Naive thymus-derived CD4-positive, alpha-beta T cell (primary cell): Measurements from ENCODE around the gene MSS51. TPM values are rescaled to one million over a fixed set of nuclear protein-coding genes. Genes with fewer than 3 reads are reported as not detected.

Experiments
- ATAC-seq: fragments of 150-1000 bp; cut with Tn5 transposase; 2 replicates; pipeline ENCODE4 v1.10.0; 2021; ENCODE audit warnings: mild to moderate bottlenecking, moderate library complexity
- CTCF ChIA-PET: fragments of 350-600 bp; sonication (Branson Sonifier 250); formaldehyde crosslinking; loops from one replicate; lab custom pipeline; 2021; ENCODE audit warnings: antibody characterized with exemption; lab: Charles Lee
- POLR2A ChIA-PET: fragments of 350-600 bp; sonication (Branson Sonifier 250); formaldehyde crosslinking; loops from one replicate; lab custom pipeline; 2021; ENCODE audit warnings: antibody characterized with exemption, inconsistent platforms; lab: Charles Lee
- DNase-seq, 9 donors: peaks; one replicate each; pipeline versions ENCODE4 v3.0.0 to v3.0.0-alpha.2; 2020 to 2022; ENCODE audit warnings: mixed read lengths in 1 of 9
- H3K27ac ChIP-seq: one replicate; pipeline ENCODE4 v1.7.0; 2013; ENCODE audit warnings: mild to moderate bottlenecking, low read depth, low read length, moderate library complexity
- H3K27me3 ChIP-seq, 2 donors: one replicate each; pipeline ENCODE4 v1.7.0; 2013; ENCODE audit warnings: low read length in 2 of 2, mild to moderate bottlenecking in 2 of 2, moderate library complexity in 2 of 2; ENCODE audit not compliant: control insufficient read depth in 2 of 2, insufficient read depth in 2 of 2
- H3K36me3 ChIP-seq, 3 experiments: 1 replicate in 2 of 3; 2 replicates in 1 of 3; pipeline ENCODE4 v1.7.0; 2013; ENCODE audit warnings: low read length in 3 of 3, mild to moderate bottlenecking in 3 of 3, moderate library complexity in 1 of 3; ENCODE audit not compliant: insufficient read depth in 3 of 3, control insufficient read depth in 2 of 3
- H3K4me1 ChIP-seq, 2 donors: one replicate each; pipeline ENCODE4 v1.7.0; 2013; ENCODE audit warnings: low read length in 2 of 2, mild to moderate bottlenecking in 2 of 2, moderate library complexity in 1 of 2; ENCODE audit not compliant: control insufficient read depth in 2 of 2, insufficient read depth in 2 of 2
- H3K4me3 ChIP-seq: 2 replicates; pipeline ENCODE4 v1.7.0; 2013; ENCODE audit warnings: mild to moderate bottlenecking, low read length
- H3K9me3 ChIP-seq, 3 experiments: 1 replicate in 2 of 3; 2 replicates in 1 of 3; pipeline ENCODE4 v1.7.0; 2013; ENCODE audit warnings: low read length in 3 of 3; ENCODE audit not compliant: control insufficient read depth in 2 of 3
- H3K27ac Mint-ChIP-seq, 9 donors: one replicate each; pipeline ENCODE4 v1.8.0; 2020 to 2022; ENCODE audit warnings: mixed read lengths in 9 of 9, mild to moderate bottlenecking in 8 of 9, moderate library complexity in 5 of 9, inconsistent platforms in 2 of 9
- H3K27me3 Mint-ChIP-seq, 5 donors: one replicate each; pipeline ENCODE4 v1.8.0; 2021 to 2022; ENCODE audit warnings: mixed read lengths in 5 of 5, mild to moderate bottlenecking in 1 of 5
- H3K36me3 Mint-ChIP-seq, 5 donors: one replicate each; pipeline ENCODE4 v1.8.0; 2020 to 2022; ENCODE audit warnings: mixed read lengths in 5 of 5, mild to moderate bottlenecking in 3 of 5, inconsistent platforms in 1 of 5
- H3K4me1 Mint-ChIP-seq, 7 donors: one replicate each; pipeline ENCODE4 v1.8.0; 2020 to 2022; ENCODE audit warnings: mixed read lengths in 7 of 7, mild to moderate bottlenecking in 3 of 7, inconsistent platforms in 1 of 7
- H3K4me3 Mint-ChIP-seq, 10 donors: one replicate each; pipeline ENCODE4 v1.8.0; 2020 to 2022; ENCODE audit warnings: mild to moderate bottlenecking in 10 of 10, mixed read lengths in 10 of 10, moderate library complexity in 6 of 10, inconsistent platforms in 2 of 10
- H3K9me3 Mint-ChIP-seq, 11 donors: one replicate each; pipeline ENCODE4 v1.8.0; 2020 to 2022; ENCODE audit warnings: mixed read lengths in 11 of 11, mild to moderate bottlenecking in 4 of 11, inconsistent platforms in 1 of 11, moderate library complexity in 1 of 11
- intact Hi-C, 2 donors: fragments of 100-400 bp; cut with micrococcal nuclease; formaldehyde crosslinking; loops; one replicate each; pipeline ENCODE4 v1.15.1; 2023
- polyA plus RNA-seq, 2 donors: library from polyadenylated mRNA; unstranded; fragments of 300-500 nt; fragmentation: Illumina TruSeq; gene quantifications; one replicate each; pipeline ENCODE4 v1.2.3, GENCODE V29; 2021
- total RNA-seq, 6 experiments: library from RNA in 5 of 6; stranded (reverse) in 5 of 6; gene quantifications; 1 replicate in 5 of 6; 2 replicates in 1 of 6; pipeline ENCODE4 v1.2.3 and lab custom pipeline; 2021 to 2026

Gene MSS51
- total and polyA plus RNA-seq, 7 experiments from 2014 or later, result 0.18 to 4.9 (median 3.5) TPM

DNA sequence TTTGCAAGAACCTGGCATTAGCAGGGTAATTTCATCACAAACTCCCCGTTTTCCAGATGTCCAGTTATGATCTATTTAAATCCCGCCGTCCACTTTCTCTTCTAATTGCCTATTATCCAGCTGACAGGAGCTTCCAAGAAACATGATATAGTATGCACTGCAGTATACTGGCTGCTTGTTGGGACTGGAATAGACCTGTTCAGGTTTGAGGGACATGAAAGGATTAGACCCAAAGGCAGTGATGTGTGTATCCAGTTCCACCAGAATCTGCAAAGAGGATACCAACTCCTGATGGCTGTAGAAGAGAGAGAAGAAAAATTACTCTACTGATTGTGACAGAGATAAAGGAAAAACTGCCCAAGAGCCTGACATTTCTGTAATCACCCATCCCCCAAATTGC, 8.9 kb downstream of the MSS51 start:
- Mint-ChIP-seq H3K27me3 (no peaks in the 10 kb centered on the region), H3K36me3 (peaks cover 15 to 50% (median 28%) of the 10 kb centered on the region in 5 donors), H3K4me1 (no peaks in the 10 kb centered on the region), H3K9me3 (no peaks in the 10 kb centered on the region), H3K4me3 (no peak overlapping the region), H3K27ac (no peak overlapping the region)
- DNase-seq (no peak), ATAC-seq (no peak)
- ChIA-PET POLR2A (interaction anchor here (1.0 kb wide), 1 partner anchor 12 kb away, joined by 5 read pairs; no protein-coding TSS in a partner anchor), CTCF (no interaction called here)
- Histone ChIP-seq H3K4me3 (no peak overlapping the region), H3K4me1 (no peaks in the 10 kb centered on the region), H3K27me3 (no peaks in the 10 kb centered on the region), H3K9me3 (no peaks in the 10 kb centered on the region), H3K36me3 (peaks cover 0 to 53% (median 0%) of the 10 kb centered on the region in 3 experiments), H3K27ac (no peak overlapping the region)
- intact Hi-C loops, result no loop called here

DNA sequence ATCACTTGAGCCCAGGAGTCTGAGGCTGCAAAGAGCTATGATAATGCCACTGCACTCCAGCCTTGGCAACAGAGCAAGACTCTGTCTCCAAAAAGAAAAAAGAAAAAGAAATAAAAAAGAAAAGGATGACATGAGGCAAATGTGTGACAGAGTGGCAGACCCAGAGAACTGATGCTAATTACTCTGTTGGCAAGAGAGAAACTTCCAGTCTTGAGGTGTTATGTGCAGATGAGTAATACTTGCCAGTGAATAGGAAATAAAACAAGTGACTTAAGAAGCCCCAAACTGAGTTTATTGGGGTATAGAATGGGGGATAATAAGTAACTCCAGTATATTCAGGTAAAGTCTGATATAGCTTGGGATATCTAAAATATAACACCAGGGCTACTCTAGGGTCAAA, 10.1 kb downstream of the MSS51 start:
- Mint-ChIP-seq H3K4me1 (no peaks in the 10 kb centered on the region), H3K4me3 (no peak overlapping the region), H3K9me3 (no peaks in the 10 kb centered on the region), H3K27me3 (no peaks in the 10 kb centered on the region), H3K36me3 (peaks cover 15 to 50% (median 28%) of the 10 kb centered on the region in 5 donors), H3K27ac (no peak overlapping the region)
- CTCF ChIA-PET, result no interaction called here
- POLR2A ChIA-PET, result interaction anchor here (1.0 kb wide), 1 partner anchor 10 kb away, joined by 5 read pairs; no protein-coding TSS in a partner anchor
- no peak for ATAC-seq
- intact Hi-C loops, result no loop called here
- no peaks in the 10 kb centered on the region for H3K9me3 ChIP-seq
- no peaks in the 10 kb centered on the region for H3K27me3 ChIP-seq
- H3K4me1 ChIP-seq, result no peaks in the 10 kb centered on the region
- H3K4me3 ChIP-seq, result no peak overlapping the region
- H3K27ac ChIP-seq, result no peak overlapping the region
- peaks cover 0 to 52% (median 0%) of the 10 kb centered on the region in 3 experiments for H3K36me3 ChIP-seq
- DNase-seq, result no peak

DNA sequence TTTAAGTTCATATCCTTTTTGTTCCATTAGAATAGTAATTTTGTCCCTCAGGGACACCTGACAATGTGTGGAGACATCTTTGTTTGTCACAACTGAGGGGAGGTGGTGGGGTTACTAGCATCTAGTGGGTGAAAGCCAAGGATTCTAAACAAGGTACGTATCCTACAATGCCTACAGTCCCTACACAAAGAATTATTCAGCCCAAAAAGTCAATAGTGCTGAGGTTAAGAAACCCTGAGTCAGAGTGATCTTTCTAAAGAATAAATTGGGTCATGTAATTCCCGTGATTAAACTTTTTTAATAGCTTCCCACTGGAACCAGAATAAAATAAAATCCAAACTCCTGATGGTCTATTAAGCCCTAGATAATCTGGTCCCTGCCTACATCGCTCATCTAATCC, 16.8 kb downstream of the MSS51 start:
- Mint-ChIP-seq H3K27me3 (peaks cover 0 to 4% (median 0%) of the 10 kb centered on the region in 5 donors), H3K4me3 (no peak overlapping the region), H3K27ac (no peak overlapping the region), H3K4me1 (peaks cover 17 to 31% (median 28%) of the 10 kb centered on the region in 7 donors), H3K36me3 (peaks cover 0 to 2% (median 0%) of the 10 kb centered on the region in 5 donors), H3K9me3 (no peaks in the 10 kb centered on the region)
- no peak for ATAC-seq
- no peak for DNase-seq
- CTCF ChIA-PET, result no interaction called here
- Histone ChIP-seq H3K4me1 (peaks cover 5 to 10% of the 10 kb centered on the region in 2 donors), H3K36me3 (peaks cover 0 to 8% (median 0%) of the 10 kb centered on the region in 3 experiments), H3K4me3 (no peak overlapping the region), H3K27ac (no peak overlapping the region), H3K27me3 (no peaks in the 10 kb centered on the region), H3K9me3 (no peaks in the 10 kb centered on the region)
- intact Hi-C loops, result loop anchor here (10.0 kb wide), 3 partner anchors 358 to 1062 kb away; partner anchors contain the start of genes CAMK2G (in 1 of the 2) and DNAJB12 (in 1 of the 2)
- POLR2A ChIA-PET, result interaction anchor here (0.7 kb wide), 1 partner anchor 79 kb away, joined by 5 read pairs; no protein-coding TSS in a partner anchor

DNA sequence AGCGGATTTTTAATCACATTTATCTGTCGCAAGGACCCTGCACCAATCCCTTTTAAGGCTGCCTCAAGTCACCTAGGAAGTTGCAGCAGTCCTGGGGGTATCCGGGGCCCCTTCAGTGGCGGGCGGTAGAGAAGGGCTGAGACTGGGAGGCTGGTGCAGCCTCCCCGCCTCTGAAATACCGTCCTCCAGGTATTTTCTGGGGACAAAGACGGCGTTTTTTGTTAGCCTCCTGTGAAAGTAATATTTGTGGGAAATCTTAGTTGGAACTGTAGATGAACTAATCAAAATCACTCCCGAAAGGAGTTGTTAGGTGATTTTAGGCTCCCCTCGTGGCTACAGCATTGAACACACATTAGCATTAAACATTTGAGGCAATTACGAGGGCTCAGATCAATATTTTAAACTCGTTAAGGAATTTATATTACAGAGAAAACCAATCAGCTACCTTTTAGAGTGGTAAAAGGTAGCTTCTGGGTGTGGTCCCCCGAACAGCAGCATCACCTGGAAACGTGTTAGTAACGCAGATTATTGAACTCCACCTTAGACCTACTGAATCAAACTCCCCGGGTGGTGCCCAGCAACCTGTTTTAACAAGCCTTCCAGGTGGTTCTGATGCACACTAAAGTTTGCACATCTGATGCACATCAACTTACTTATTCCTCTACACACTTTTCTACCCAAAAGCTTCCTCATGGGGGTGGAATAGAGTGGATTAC, 19.0 kb downstream of the MSS51 start:
- H3K4me3 ChIP-seq, result peak overlapping the region; percentile 78
- ATAC-seq, result peak; percentile 29
- peak in 6 of 9 donors; percentile 6 to 30 (median 20) for DNase-seq
- peaks cover 0 to 2% (median 0%) of the 10 kb centered on the region in 11 donors for H3K9me3 Mint-ChIP-seq
- H3K27me3 ChIP-seq, result no peaks in the 10 kb centered on the region
- H3K4me1 ChIP-seq, result peaks cover 5 to 13% of the 10 kb centered on the region in 2 donors
- peaks cover 32 to 53% (median 46%) of the 10 kb centered on the region in 7 donors for H3K4me1 Mint-ChIP-seq
- CTCF ChIA-PET, result no interaction called here
- H3K27ac ChIP-seq, result peak overlapping the region; percentile 98
- peak overlapping the region; percentile 82 to 97 (median 90) for H3K4me3 Mint-ChIP-seq
- H3K36me3 ChIP-seq, result peaks cover 0 to 8% (median 0%) of the 10 kb centered on the region in 3 experiments
- POLR2A ChIA-PET, result interaction anchor here (0.5 to 3.3 kb wide), 5 partner anchors 8 to 358 kb away, joined by 3 to 22 read pairs (median 4); partner anchors contain the start of gene PPP3CB
- H3K9me3 ChIP-seq, result no peaks in the 10 kb centered on the region
- H3K27me3 Mint-ChIP-seq, result peaks cover 0 to 4% (median 0%) of the 10 kb centered on the region in 5 donors
- H3K27ac Mint-ChIP-seq, result peak overlapping the region; percentile 51 to 92 (median 82)
- peaks cover 0 to 10% (median 0%) of the 10 kb centered on the region in 5 donors for H3K36me3 Mint-ChIP-seq
- intact Hi-C loops, result loop anchor here (1.0 to 10.0 kb wide), 11 partner anchors 56 to 1818 kb away; partner anchors contain the start of genes CFAP70 (in 2 of the 2), MRPS16 (in 2 of the 2), SEC24C (in 2 of the 2) and CAMK2G (in 1 of the 2)

DNA sequence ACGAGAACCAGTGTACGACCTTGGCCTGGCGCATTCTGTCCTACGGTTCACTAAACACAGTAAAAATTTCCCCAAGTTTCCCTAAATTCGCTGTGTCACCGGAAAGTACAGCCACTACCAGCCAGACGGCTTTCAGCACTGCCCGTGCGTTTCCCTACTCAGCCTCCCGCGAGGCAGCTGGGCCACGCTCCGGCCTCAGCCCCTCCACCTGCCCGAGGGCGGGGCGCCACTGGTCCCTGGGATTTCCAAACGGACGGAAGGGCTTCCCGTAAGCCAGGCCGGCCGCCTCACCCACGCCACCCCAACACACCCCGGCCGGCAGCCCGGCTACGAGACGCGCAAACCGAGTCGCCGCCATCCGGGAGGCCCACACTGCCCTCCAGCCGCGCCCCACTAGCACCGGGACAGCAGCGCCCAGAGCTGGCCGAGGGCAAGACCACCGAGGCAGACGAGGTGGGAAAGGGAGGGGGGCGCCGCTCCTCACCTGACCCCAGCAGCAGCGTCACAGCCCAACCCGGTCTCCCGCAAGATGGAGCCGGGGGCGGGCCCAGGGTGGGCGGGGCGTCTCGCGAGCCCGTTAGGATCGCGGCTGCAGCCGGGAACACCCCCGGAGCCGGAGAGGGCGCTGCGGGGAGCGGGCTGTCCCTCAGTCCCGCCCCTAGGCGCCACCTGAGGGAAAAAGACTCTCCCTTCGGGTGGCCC, 19.7 kb downstream of the MSS51 start, which contains the start of gene ANXA7:
Gene ANXA7, minus strand, starts transcription at position 531 of the 702 bp plus-strand sequence. CDS start 13,202 bp downstream, outside the sequence.
- Mint-ChIP-seq H3K27ac (peak within 1 kb of the TSS; percentile 83 to 95 (median 90)), H3K4me1 (peaks cover 39 to 60% (median 53%) of the 10 kb centered on the region in 7 donors), H3K36me3 (peaks cover 0 to 10% (median 0%) of the 10 kb centered on the region in 5 donors), H3K9me3 (peaks cover 0 to 2% (median 0%) of the 10 kb centered on the region in 11 donors), H3K4me3 (peak within 1 kb of the TSS; percentile 82 to 97 (median 94)), H3K27me3 (peaks cover 0 to 4% (median 0%) of the 10 kb centered on the region in 5 donors)
- Histone ChIP-seq H3K36me3 (peaks cover 0 to 8% (median 0%) of the 10 kb centered on the region in 3 experiments), H3K4me1 (peaks cover 8 to 16% of the 10 kb centered on the region in 2 donors), H3K4me3 (peak within 1 kb of the TSS; percentile 78), H3K27me3 (no peaks in the 10 kb centered on the region), H3K9me3 (no peaks in the 10 kb centered on the region), H3K27ac (peak within 1 kb of the TSS; percentile 98)
- peak; percentile 78 to 93 (median 85) for DNase-seq
- intact Hi-C loops, result loop anchor here (1.0 to 10.0 kb wide), 11 partner anchors 55 to 1819 kb away; partner anchors contain the start of genes CFAP70 (in 2 of the 2), MRPS16 (in 2 of the 2), SEC24C (in 2 of the 2) and CAMK2G (in 1 of the 2)
- POLR2A ChIA-PET, result interaction anchor here (0.5 to 3.3 kb wide), 12 partner anchors 10 to 1048 kb away, joined by 3 to 22 read pairs (median 4); partner anchors contain the start of genes CFAP70, MRPS16 and PPP3CB
- CTCF ChIA-PET, result interaction anchor here (0.6 to 1.1 kb wide), 2 partner anchors 18 to 19 kb away, joined by 3 to 4 read pairs; no protein-coding TSS in a partner anchor
- peak; percentile 99 for ATAC-seq
